Activated CD4-positive, alpha-beta T cell treated with anti-CD3 and anti-CD28 coated beads for 36 hours (primary cell): Measurements from ENCODE around the gene CMC2. TPM values are rescaled to one million over a fixed set of nuclear protein-coding genes. Genes with fewer than 3 reads are reported as not detected.

ENCODE experiments used
- ATAC-seq: fragments of 200-7000 bp; cut with Tn5 transposase; one replicate; pipeline ENCODE4 v1.10.0; 2021; ENCODE audit warnings: mild to moderate bottlenecking, moderate library complexity
- CTCF ChIA-PET: fragments of 350-600 bp; sonication (Branson Sonifier 250); formaldehyde crosslinking; loops from one replicate; lab custom pipeline; 2021; ENCODE audit warnings: antibody characterized with exemption; lab: Charles Lee
- POLR2A ChIA-PET: fragments of 350-600 bp; sonication (Branson Sonifier 250); formaldehyde crosslinking; loops from one replicate; lab custom pipeline; 2021; ENCODE audit warnings: antibody characterized with exemption, inconsistent platforms; lab: Charles Lee
- DNase-seq: peaks from one replicate; pipeline ENCODE4 v3.0.0-alpha.2; 2020
- H3K27ac Mint-ChIP-seq: one replicate; pipeline ENCODE4 v1.8.0; 2021; ENCODE audit warnings: mixed read lengths
- H3K27me3 Mint-ChIP-seq: one replicate; pipeline ENCODE4 v1.8.0; 2021; ENCODE audit warnings: mixed read lengths
- H3K36me3 Mint-ChIP-seq: one replicate; pipeline ENCODE4 v1.8.0; 2021; ENCODE audit warnings: low read depth, mixed read lengths
- H3K4me1 Mint-ChIP-seq: one replicate; pipeline ENCODE4 v1.8.0; 2021; ENCODE audit warnings: mixed read lengths
- H3K4me3 Mint-ChIP-seq: one replicate; pipeline ENCODE4 v1.8.0; 2021; ENCODE audit warnings: mild to moderate bottlenecking, moderate library complexity, mixed read lengths
- H3K9me3 Mint-ChIP-seq: one replicate; pipeline ENCODE4 v1.8.0; 2021; ENCODE audit warnings: low read depth, mixed read lengths
- intact Hi-C, 2 experiments: fragments of 100-400 bp; cut with DNase I in 1 of 2; cut with micrococcal nuclease in 1 of 2; formaldehyde crosslinking; loops; one replicate each; pipeline versions ENCODE4 v1.14.2 to v1.15.1; 2022 to 2024; cut with DNase I, micrococcal nuclease
- total RNA-seq, 2 experiments: library from RNA; stranded (reverse); gene quantifications; one replicate each; pipeline ENCODE4 v1.2.3, GENCODE V29; 2021

Gene CMC2
- total RNA-seq, 2 experiments from 2014 or later: 100.0 to 114 TPM

- intact Hi-C loops: no loop called here
- H3K4me1 Mint-ChIP-seq: peaks cover 47% of the 10 kb centered on the region
These were observed 13.9 kb downstream of the CMC2 start for GRCh38 chr16:80992676-80993293.

GRCh38 chr16:80991792-80992430 is 14.8 kb downstream of the CMC2 start:
- ChIA-PET POLR2A (no interaction called here), CTCF (interaction anchor here (0.7 to 3.3 kb wide), 2 partner anchors 12 to 25 kb away, joined by 3 to 17 read pairs; no protein-coding TSS in a partner anchor)
- peaks cover 39% of the 10 kb centered on the region for H3K36me3 Mint-ChIP-seq
- no peaks in the 10 kb centered on the region for H3K9me3 Mint-ChIP-seq
- DNase-seq: no peak
- ATAC-seq: no peak
- H3K27me3 Mint-ChIP-seq: no peaks in the 10 kb centered on the region
- H3K4me3 Mint-ChIP-seq: no peak overlapping the region
- no peak overlapping the region for H3K27ac Mint-ChIP-seq
- intact Hi-C loops: no loop called here
- peaks cover 47% of the 10 kb centered on the region for H3K4me1 Mint-ChIP-seq

More at GRCh38 chr16:80992676-80993293, 13.9 kb downstream of the CMC2 start:
- Mint-ChIP-seq H3K27ac (no peak overlapping the region), H3K4me3 (no peak overlapping the region), H3K36me3 (peaks cover 34% of the 10 kb centered on the region), H3K27me3 (no peaks in the 10 kb centered on the region), H3K9me3 (no peaks in the 10 kb centered on the region)
- no peak for ATAC-seq
- ChIA-PET POLR2A (no interaction called here), CTCF (interaction anchor here (1.5 to 3.3 kb wide), 2 partner anchors 11 to 18 kb away, joined by 6 to 17 read pairs; no protein-coding TSS in a partner anchor)
- DNase-seq: no peak

- Mint-ChIP-seq H3K4me1 (peaks cover 50% of the 10 kb centered on the region), H3K4me3 (no peak overlapping the region), H3K27me3 (no peaks in the 10 kb centered on the region), H3K27ac (no peak overlapping the region), H3K36me3 (peaks cover 45% of the 10 kb centered on the region), H3K9me3 (no peaks in the 10 kb centered on the region)
- intact Hi-C loops: no loop called here
- no peak for DNase-seq
- ATAC-seq: no peak
- ChIA-PET POLR2A (no interaction called here), CTCF (interaction anchor here (0.7 to 1.3 kb wide), 3 partner anchors 17 to 29 kb away, joined by 3 to 4 read pairs (median 4); no protein-coding TSS in a partner anchor)
These were observed 15.7 kb downstream of the CMC2 start for GRCh38 chr16:80990978-80991377.

- Mint-ChIP-seq H3K36me3 (peaks cover 44% of the 10 kb centered on the region), H3K27ac (no peak overlapping the region), H3K9me3 (no peaks in the 10 kb centered on the region), H3K27me3 (no peaks in the 10 kb centered on the region), H3K4me1 (peaks cover 51% of the 10 kb centered on the region), H3K4me3 (no peak overlapping the region)
- DNase-seq: no peak
- ChIA-PET CTCF (interaction anchor here (0.9 to 1.3 kb wide), 2 partner anchors 16 to 29 kb away, joined by 4 read pairs; no protein-coding TSS in a partner anchor), POLR2A (no interaction called here)
- intact Hi-C loops: no loop called here
- no peak for ATAC-seq
These were observed 16.1 kb downstream of the CMC2 start for GRCh38 chr16:80990577-80990976.

GRCh38 chr16:80989801-80990200 is 16.9 kb downstream of the CMC2 start:
- ATAC-seq: no peak
- POLR2A ChIA-PET: no interaction called here
- no peak overlapping the region for H3K27ac Mint-ChIP-seq
- DNase-seq: no peak
- CTCF ChIA-PET: interaction anchor here (0.7 to 1.4 kb wide), 4 partner anchors 15 to 463 kb away, joined by 3 to 4 read pairs (median 4); partner anchors contain the start of gene BCO1
- H3K4me1 Mint-ChIP-seq: peaks cover 48% of the 10 kb centered on the region
- intact Hi-C loops: no loop called here
- H3K27me3 Mint-ChIP-seq: no peaks in the 10 kb centered on the region
- H3K36me3 Mint-ChIP-seq: peaks cover 39% of the 10 kb centered on the region
- H3K9me3 Mint-ChIP-seq: no peaks in the 10 kb centered on the region
- H3K4me3 Mint-ChIP-seq: no peak overlapping the region

GRCh38 chr16:80988756-80989155 is 17.9 kb downstream of the CMC2 start:
- H3K27me3 Mint-ChIP-seq: no peaks in the 10 kb centered on the region
- H3K27ac Mint-ChIP-seq: no peak overlapping the region
- H3K9me3 Mint-ChIP-seq: no peaks in the 10 kb centered on the region
- peaks cover 33% of the 10 kb centered on the region for H3K36me3 Mint-ChIP-seq
- DNase-seq (no peak), ATAC-seq (no peak)
- peaks cover 37% of the 10 kb centered on the region for H3K4me1 Mint-ChIP-seq
- no peak overlapping the region for H3K4me3 Mint-ChIP-seq
- intact Hi-C loops: no loop called here
- POLR2A ChIA-PET: interaction anchor here (0.7 kb wide), 1 partner anchor 15 kb away, joined by 4 read pairs; no protein-coding TSS in a partner anchor
- CTCF ChIA-PET: interaction anchor here (0.8 to 1.4 kb wide), 3 partner anchors 14 to 462 kb away, joined by 3 read pairs; no protein-coding TSS in a partner anchor

- Mint-ChIP-seq H3K27me3 (no peaks in the 10 kb centered on the region), H3K36me3 (peaks cover 27% of the 10 kb centered on the region), H3K9me3 (no peaks in the 10 kb centered on the region), H3K27ac (no peak overlapping the region), H3K4me1 (peaks cover 31% of the 10 kb centered on the region), H3K4me3 (no peak overlapping the region)
- intact Hi-C loops: no loop called here
- ATAC-seq: no peak
- ChIA-PET CTCF (interaction anchor here (0.7 kb wide), 1 partner anchor 18 kb away, joined by 4 read pairs; no protein-coding TSS in a partner anchor), POLR2A (no interaction called here)
- DNase-seq: no peak
These were observed 20.1 kb downstream of the CMC2 start for GRCh38 chr16:80986557-80986956.

- CTCF ChIA-PET: no interaction called here
- POLR2A ChIA-PET: no interaction called here
- no peak overlapping the region for H3K27ac Mint-ChIP-seq
These were observed 21.1 kb downstream of the CMC2 start for GRCh38 chr16:80985611-80986010.

GRCh38 chr16:80984124-80984892 is 22.4 kb downstream of the CMC2 start:
- no peak overlapping the region for H3K27ac Mint-ChIP-seq
- peaks cover 21% of the 10 kb centered on the region for H3K4me1 Mint-ChIP-seq
- ChIA-PET POLR2A (no interaction called here), CTCF (interaction anchor here (1.1 kb wide), 1 partner anchor 33 kb away, joined by 3 read pairs; no protein-coding TSS in a partner anchor)
- peaks cover 25% of the 10 kb centered on the region for H3K36me3 Mint-ChIP-seq
- no peaks in the 10 kb centered on the region for H3K9me3 Mint-ChIP-seq
- no peaks in the 10 kb centered on the region for H3K27me3 Mint-ChIP-seq
- ATAC-seq (no peak), DNase-seq (no peak)
- intact Hi-C loops: no loop called here
- no peak overlapping the region for H3K4me3 Mint-ChIP-seq

More at GRCh38 chr16:80985611-80986010, 21.1 kb downstream of the CMC2 start:
- peaks cover 31% of the 10 kb centered on the region for H3K36me3 Mint-ChIP-seq
- ATAC-seq (no peak), DNase-seq (no peak)
- H3K4me3 Mint-ChIP-seq: no peak overlapping the region
- peaks cover 30% of the 10 kb centered on the region for H3K4me1 Mint-ChIP-seq
- no peaks in the 10 kb centered on the region for H3K9me3 Mint-ChIP-seq
- no peaks in the 10 kb centered on the region for H3K27me3 Mint-ChIP-seq
- intact Hi-C loops: no loop called here

- no peaks in the 10 kb centered on the region for H3K9me3 Mint-ChIP-seq
- intact Hi-C loops: no loop called here
- no peaks in the 10 kb centered on the region for H3K27me3 Mint-ChIP-seq
- no peak for DNase-seq
- H3K4me1 Mint-ChIP-seq: peaks cover 16% of the 10 kb centered on the region
- H3K27ac Mint-ChIP-seq: no peak overlapping the region
- ATAC-seq: no peak
- ChIA-PET CTCF (no interaction called here), POLR2A (no interaction called here)
- peaks cover 30% of the 10 kb centered on the region for H3K36me3 Mint-ChIP-seq
- no peak overlapping the region for H3K4me3 Mint-ChIP-seq
These were observed 24.0 kb downstream of the CMC2 start for GRCh38 chr16:80982646-80983045.

GRCh38 chr16:80981103-80981502 is 25.6 kb downstream of the CMC2 start:
- CTCF ChIA-PET: no interaction called here
- POLR2A ChIA-PET: no interaction called here
- Mint-ChIP-seq H3K27me3 (no peaks in the 10 kb centered on the region), H3K4me1 (peaks cover 5% of the 10 kb centered on the region), H3K9me3 (no peaks in the 10 kb centered on the region), H3K27ac (no peak overlapping the region), H3K4me3 (no peak overlapping the region), H3K36me3 (peaks cover 23% of the 10 kb centered on the region)
- intact Hi-C loops: no loop called here
- DNase-seq (no peak), ATAC-seq (no peak)
